ENCODE results near the gene DOCK1.

Gene DOCK1

DNA sequence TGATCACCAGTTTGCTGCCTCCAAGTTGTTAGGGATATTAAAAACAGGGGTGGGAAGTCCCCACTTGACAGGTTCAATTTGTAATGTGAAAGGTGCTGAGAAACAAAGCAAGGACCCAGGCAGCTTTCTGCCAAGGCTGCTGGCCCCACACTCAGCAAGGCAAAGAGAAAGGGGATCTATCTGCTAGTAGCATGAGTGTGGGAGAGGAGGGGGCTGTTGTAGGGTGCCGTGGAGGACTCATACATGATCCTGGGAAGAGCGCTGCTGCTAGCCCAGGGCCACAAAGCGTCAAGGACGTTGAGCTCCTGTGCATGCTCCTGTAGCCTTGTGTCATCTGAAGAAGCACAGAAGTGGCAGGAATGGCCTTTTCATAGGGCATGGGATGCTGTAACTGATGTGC is 387.7 kb downstream of the DOCK1 start:
- H3K9me2 ChIP-seq (replicated peaks; ENCODE audit: low read depth, low read length), result no peaks in the 10 kb centered on the region
- no peaks in the 10 kb centered on the region for H3K4me1 ChIP-seq (ENCODE audit: insufficient read depth, low read length, poor library complexity, severe bottlenecking)
- TF ChIP-seq, protein P1, sequence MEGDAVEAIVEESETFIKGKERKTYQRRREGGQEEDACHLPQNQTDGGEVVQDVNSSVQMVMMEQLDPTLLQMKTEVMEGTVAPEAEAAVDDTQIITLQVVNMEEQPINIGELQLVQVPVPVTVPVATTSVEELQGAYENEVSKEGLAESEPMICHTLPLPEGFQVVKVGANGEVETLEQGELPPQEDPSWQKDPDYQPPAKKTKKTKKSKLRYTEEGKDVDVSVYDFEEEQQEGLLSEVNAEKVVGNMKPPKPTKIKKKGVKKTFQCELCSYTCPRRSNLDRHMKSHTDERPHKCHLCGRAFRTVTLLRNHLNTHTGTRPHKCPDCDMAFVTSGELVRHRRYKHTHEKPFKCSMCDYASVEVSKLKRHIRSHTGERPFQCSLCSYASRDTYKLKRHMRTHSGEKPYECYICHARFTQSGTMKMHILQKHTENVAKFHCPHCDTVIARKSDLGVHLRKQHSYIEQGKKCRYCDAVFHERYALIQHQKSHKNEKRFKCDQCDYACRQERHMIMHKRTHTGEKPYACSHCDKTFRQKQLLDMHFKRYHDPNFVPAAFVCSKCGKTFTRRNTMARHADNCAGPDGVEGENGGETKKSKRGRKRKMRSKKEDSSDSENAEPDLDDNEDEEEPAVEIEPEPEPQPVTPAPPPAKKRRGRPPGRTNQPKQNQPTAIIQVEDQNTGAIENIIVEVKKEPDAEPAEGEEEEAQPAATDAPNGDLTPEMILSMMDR (conservative IDR thresholded peaks at IDR 0.05; ENCODE audit: low read length), result no peak
- TF ChIP-seq EZH2phosphoT487 (IDR thresholded peaks at IDR 0.05; ENCODE audit: borderline replicate concordance), result no peak
- H2AFZ ChIP-seq (ENCODE audit: low read length), result no peak overlapping the region
- H3K9me3 ChIP-seq (ENCODE audit: insufficient read depth, low read depth, low read length), result no peaks in the 10 kb centered on the region; the same call in 1 of the 2 replicates
- H3F3A ChIP-seq (ENCODE audit: low read depth), result no peaks in the 10 kb centered on the region
- no peaks in the 10 kb centered on the region for H3K79me2 ChIP-seq (ENCODE audit: insufficient read depth, low read length)
- no peak overlapping the region for H3K4me3 ChIP-seq (ENCODE audit: low read length, poor library complexity, severe bottlenecking)
- no peaks in the 10 kb centered on the region for H4K20me1 ChIP-seq (ENCODE audit: insufficient read depth, low read length, poor library complexity, severe bottlenecking)
- no peaks in the 10 kb centered on the region for H3K36me3 ChIP-seq (ENCODE audit: insufficient read depth, low read length)
- H3K4me2 ChIP-seq (ENCODE audit: low read depth, low read length, poor library complexity, severe bottlenecking), result no peak overlapping the region
- no peak overlapping the region for H3K9ac ChIP-seq (ENCODE audit: low read depth, low read length, poor library complexity, severe bottlenecking)
- H3K27me3 ChIP-seq (ENCODE audit: insufficient read depth, low read length, poor library complexity, severe bottlenecking), result no peaks in the 10 kb centered on the region

DNA sequence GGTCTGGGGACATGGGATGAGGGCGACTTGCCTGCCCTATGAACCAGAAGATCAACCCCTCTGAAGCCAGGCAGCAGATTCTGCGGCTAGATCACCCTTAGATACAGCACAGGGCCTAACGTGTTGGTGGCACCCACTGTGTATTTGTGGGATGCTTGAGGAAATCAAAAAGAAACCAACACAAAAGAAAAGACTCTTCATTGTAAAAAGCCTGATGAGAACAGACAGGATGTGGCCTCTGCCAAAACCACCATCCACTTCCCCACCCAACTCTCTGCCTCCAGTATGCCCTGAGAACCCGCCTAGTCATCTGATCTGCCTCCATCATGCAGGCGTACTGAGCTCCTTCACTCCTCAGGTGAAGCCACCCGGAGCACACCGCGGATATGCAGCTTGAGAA is 388.4 kb downstream of the DOCK1 start:
- no peak for TF ChIP-seq EZH2phosphoT487 (IDR thresholded peaks at IDR 0.05; ENCODE audit: borderline replicate concordance)
- TF ChIP-seq, protein P1 (conservative IDR thresholded peaks at IDR 0.05; ENCODE audit: low read length), result no peak
- Histone ChIP-seq H3K9me2 (replicated peaks; ENCODE audit: low read depth, low read length) (no peaks in the 10 kb centered on the region), H3F3A (ENCODE audit: low read depth) (no peaks in the 10 kb centered on the region), H3K4me1 (ENCODE audit: insufficient read depth, low read length, poor library complexity, severe bottlenecking) (no peaks in the 10 kb centered on the region), H3K9ac (ENCODE audit: low read depth, low read length, poor library complexity, severe bottlenecking) (no peak overlapping the region), H2AFZ (ENCODE audit: low read length) (no peak overlapping the region), H3K36me3 (ENCODE audit: insufficient read depth, low read length) (no peaks in the 10 kb centered on the region), H3K9me3 (ENCODE audit: insufficient read depth, low read depth, low read length) (no peaks in the 10 kb centered on the region; the same call in 1 of the 2 replicates), H3K27me3 (ENCODE audit: insufficient read depth, low read length, poor library complexity, severe bottlenecking) (no peaks in the 10 kb centered on the region), H3K79me2 (ENCODE audit: insufficient read depth, low read length) (no peaks in the 10 kb centered on the region), H4K20me1 (ENCODE audit: insufficient read depth, low read length, poor library complexity, severe bottlenecking) (no peaks in the 10 kb centered on the region), H3K4me3 (ENCODE audit: low read length, poor library complexity, severe bottlenecking) (no peak overlapping the region), H3K4me2 (ENCODE audit: low read depth, low read length, poor library complexity, severe bottlenecking) (no peak overlapping the region)

DNA sequence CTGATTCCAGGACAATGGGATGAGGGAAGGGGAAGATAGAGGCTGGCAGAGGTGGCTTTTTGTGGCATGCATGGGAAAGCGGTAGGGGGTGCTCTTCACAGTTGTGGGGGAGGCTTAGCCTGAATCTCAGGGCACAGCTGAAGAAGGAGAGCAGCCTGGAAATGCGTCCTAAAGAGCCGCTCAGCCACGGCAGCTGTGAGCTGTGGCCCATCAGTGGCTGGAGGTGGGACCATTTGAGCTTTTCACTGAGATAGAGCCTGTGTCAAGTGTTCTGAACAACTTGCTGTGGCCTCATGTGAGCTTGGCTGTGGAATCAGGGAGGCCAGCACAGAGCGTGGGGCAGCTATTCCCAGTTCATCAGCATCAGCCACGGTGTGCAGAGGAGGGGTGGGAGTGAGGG is 391.5 kb downstream of the DOCK1 start:
- Histone ChIP-seq H3K4me2 (ENCODE audit: low read depth, low read length, poor library complexity, severe bottlenecking) (no peak overlapping the region), H3K9me3 (ENCODE audit: insufficient read depth, low read depth, low read length) (peaks cover 4% of the 10 kb centered on the region; the same call in 1 of the 2 replicates), H3K9ac (ENCODE audit: low read depth, low read length, poor library complexity, severe bottlenecking) (no peak overlapping the region), H3K27me3 (ENCODE audit: insufficient read depth, low read length, poor library complexity, severe bottlenecking) (no peaks in the 10 kb centered on the region), H3K9me2 (replicated peaks; ENCODE audit: low read depth, low read length) (no peaks in the 10 kb centered on the region), H3K79me2 (ENCODE audit: insufficient read depth, low read length) (no peaks in the 10 kb centered on the region), H3F3A (ENCODE audit: low read depth) (no peaks in the 10 kb centered on the region), H2AFZ (ENCODE audit: low read length) (no peak overlapping the region), H3K36me3 (ENCODE audit: insufficient read depth, low read length) (no peaks in the 10 kb centered on the region), H3K4me1 (ENCODE audit: insufficient read depth, low read length, poor library complexity, severe bottlenecking) (no peaks in the 10 kb centered on the region), H3K4me3 (ENCODE audit: low read length, poor library complexity, severe bottlenecking) (no peak overlapping the region), H4K20me1 (ENCODE audit: insufficient read depth, low read length, poor library complexity, severe bottlenecking) (no peaks in the 10 kb centered on the region)
- no peak for TF ChIP-seq EZH2phosphoT487 (IDR thresholded peaks at IDR 0.05; ENCODE audit: borderline replicate concordance)
- TF ChIP-seq, protein P1 (conservative IDR thresholded peaks at IDR 0.05; ENCODE audit: low read length), result no peak
